SK-N-SH (cell line): ENCODE results near the gene ARHGAP42. TPM values are rescaled to one million over a fixed set of nuclear protein-coding genes. Genes with fewer than 3 reads are reported as not detected.

Source experiments
- CTCF ChIA-PET: fragments of 300-600, 350-600 bp; formaldehyde crosslinking; extraction: SDS; loops from one replicate; lab custom pipeline; 2021; lab: Yijun Ruan, JAX
- POLR2A ChIA-PET: fragments of 350-600 bp; sonication (Branson Sonifier 250); formaldehyde crosslinking; extraction: SDS; loops from one replicate; lab custom pipeline; 2020; ENCODE audit warnings: antibody characterized with exemption, inconsistent platforms; lab: Yijun Ruan, JAX
- DNase-seq: peaks from one replicate; pipeline ENCODE4 v3.0.0; 2012
- H2AFZ ChIP-seq: fragments of 200-600 bp; sonication (generic); 2 replicates; pipeline ENCODE4 v1.8.1; 2016; ENCODE audit warnings: antibody characterized with exemption, mild to moderate bottlenecking, low read depth
- H3F3A ChIP-seq: fragments of 200-600 bp; sonication (generic); replicated peaks from 2 replicates; pipeline ENCODE3; 2016; ENCODE audit warnings: antibody characterized with exemption, mild to moderate bottlenecking; ENCODE audit not compliant: insufficient read depth
- H3K27ac ChIP-seq, 2 experiments: fragments of 200-500 bp in 1 of 2; fragments of 200-600 bp in 1 of 2; sonication (Bioruptor generic) in 1 of 2; sonication (generic), shearing (Covaris generic) in 1 of 2; 2 replicates each; pipeline versions ENCODE4 v1.5.1 to v1.6.1; 2014 to 2016; ENCODE audit warnings: low read depth in 2 of 2, inconsistent platforms in 1 of 2, low read length in 1 of 2, mild to moderate bottlenecking in 1 of 2, mixed read lengths in 1 of 2
- H3K27me3 ChIP-seq: fragments of 200-600 bp; sonication (generic), shearing (Covaris generic); 2 replicates; pipeline ENCODE4 v1.6.1; 2016; ENCODE audit warnings: mixed run types; ENCODE audit not compliant: insufficient read depth
- H3K36me3 ChIP-seq, 2 experiments: fragments of 200-500 bp in 1 of 2; fragments of 200-600 bp in 1 of 2; sonication (Bioruptor generic) in 1 of 2; sonication (generic) in 1 of 2; replicated peaks in 1 of 2; 2 replicates each; pipeline versions ENCODE3 to v1.5.1; 2014 to 2016; ENCODE audit warnings: low read length in 1 of 2, mild to moderate bottlenecking in 1 of 2; ENCODE audit not compliant: insufficient read depth in 2 of 2, control insufficient read depth in 1 of 2
- H3K4me1 ChIP-seq, 2 experiments: fragments of 200-500 bp in 1 of 2; fragments of 200-600 bp in 1 of 2; sonication (Bioruptor generic) in 1 of 2; sonication (generic), shearing (Covaris generic) in 1 of 2; 2 replicates each; pipeline versions ENCODE4 v1.5.1 to v1.6.1; 2014 to 2016; ENCODE audit warnings: low read depth in 1 of 2, low read length in 1 of 2, mixed run types in 1 of 2; ENCODE audit not compliant: insufficient read depth in 2 of 2, control insufficient read depth in 1 of 2
- H3K4me2 ChIP-seq: fragments of 200-600 bp; sonication (generic), shearing (Covaris generic); 2 replicates; pipeline ENCODE4 v1.6.1; 2017; ENCODE audit warnings: mixed run types
- H3K4me3 ChIP-seq, 2 experiments: fragments of 200-500 bp in 1 of 2; fragments of 200-600 bp in 1 of 2; sonication (Bioruptor generic) in 1 of 2; sonication (generic), shearing (Covaris generic) in 1 of 2; 2 replicates each; pipeline versions ENCODE4 v1.5.1 to v1.8.1; 2014 to 2016; ENCODE audit warnings: low read depth in 2 of 2, inconsistent platforms in 1 of 2, low read length in 1 of 2, mild to moderate bottlenecking in 1 of 2, mixed read lengths in 1 of 2, moderate library complexity in 1 of 2
- H3K79me2 ChIP-seq: fragments of 200-600 bp; sonication (generic); 2 replicates; pipeline ENCODE4 v1.8.1; 2017; ENCODE audit warnings: mild to moderate bottlenecking; ENCODE audit not compliant: insufficient read depth
- H3K9ac ChIP-seq: fragments of 200-600 bp; sonication (generic); 2 replicates; pipeline ENCODE4 v1.6.1; 2017; ENCODE audit warnings: mixed run types
- H3K9me2 ChIP-seq: fragments of 200-600 bp; sonication (generic); 2 replicates; pipeline ENCODE4 v1.6.1; 2017; ENCODE audit warnings: mixed run types
- H3K9me3 ChIP-seq: fragments of 200-600 bp; sonication (generic); 2 replicates; pipeline ENCODE4 v1.6.1; 2017; ENCODE audit warnings: mixed run types, mild to moderate bottlenecking, moderate library complexity
- H4K20me1 ChIP-seq: fragments of 200-600 bp; sonication (generic); 2 replicates; pipeline ENCODE4 v1.6.1; 2017; ENCODE audit warnings: mild to moderate bottlenecking, mixed run types; ENCODE audit not compliant: insufficient read depth
- CHD2 ChIP-seq: fragments of 150-350 bp; IDR thresholded peaks from 2 replicates; pipeline ENCODE4 v1.6.1; 2018; ENCODE audit warnings: low read length; ENCODE audit not compliant: partially characterized antibody
- GATA2 ChIP-seq: sonication (generic); formaldehyde crosslinking; IDR thresholded peaks from 2 replicates; pipeline ENCODE4 v1.5.0; 2020; ENCODE audit warnings: mild to moderate bottlenecking, missing genetic modification reagents
- MEF2A ChIP-seq: IDR thresholded peaks from 2 replicates; pipeline ENCODE4 v1.4.0; 2012; ENCODE audit warnings: low read depth, borderline replicate concordance
- MXI1 ChIP-seq: IDR thresholded peaks from 2 replicates; pipeline ENCODE4 v1.6.1; 2012; ENCODE audit warnings: mild to moderate bottlenecking, low read depth, low read length, improper control_type of control experiment
- PBX3 ChIP-seq: IDR thresholded peaks from 2 replicates; pipeline ENCODE4; 2012
- RAD21 ChIP-seq: IDR thresholded peaks from 2 replicates; pipeline ENCODE4 v1.6.1; 2012; ENCODE audit warnings: mild to moderate bottlenecking, low read length
- REST ChIP-seq: IDR thresholded peaks from 2 replicates; pipeline ENCODE4 v1.6.1; 2012; ENCODE audit warnings: mild to moderate bottlenecking, low read depth, low read length, moderate library complexity
- RXRA ChIP-seq: IDR thresholded peaks from 2 replicates; pipeline ENCODE4 v1.4.0; 2012; ENCODE audit warnings: low read depth, mild to moderate bottlenecking, borderline replicate concordance
- SIN3A ChIP-seq: IDR thresholded peaks from 2 replicates; pipeline ENCODE4 v1.6.1; 2012; ENCODE audit warnings: low read depth, mild to moderate bottlenecking, low read length, moderate library complexity, borderline replicate concordance
- SMC3 ChIP-seq: IDR thresholded peaks from 2 replicates; pipeline ENCODE4 v1.6.1; 2012; ENCODE audit warnings: low read depth, low read length, improper control_type of control experiment
- TAF1 ChIP-seq: IDR thresholded peaks from 2 replicates; pipeline ENCODE4 v1.6.1; 2012; ENCODE audit warnings: low read depth, mild to moderate bottlenecking, low read length, moderate library complexity, borderline replicate concordance
- TCF12 ChIP-seq: IDR thresholded peaks from 2 replicates; pipeline ENCODE4 v1.4.0; 2012
- YY1 ChIP-seq: IDR thresholded peaks from 2 replicates; pipeline ENCODE4 v1.4.0; 2012; ENCODE audit warnings: low read depth, mild to moderate bottlenecking
- WGBS: methylation state at CpG from one replicate; pipeline ENCODE4 v1.1.6; 2017; ENCODE audit warnings: low lambda C conversion rate; 5-methylcytosine and 5-hydroxymethylcytosine counted together
- polyA plus RNA-seq, 3 experiments: library from polyadenylated mRNA; depleted of rRNA; stranded (reverse); fragments of >200 nt; gene quantifications; 2 replicates each; pipeline ENCODE4 v1.2.3, GENCODE V29; 2012

The ARHGAP42 gene
- polyA plus RNA-seq, 1 of the 3 experiments (the other 2 are of a cell fraction), result 0.02 TPM

- no peak for TF ChIP-seq CHD2
These were observed 134.1 kb downstream of the ARHGAP42 start (continued) for GRCh38 chr11:100821198-100821597.

GRCh38 chr11:100823360-100823759 lies 136.3 kb downstream of the ARHGAP42 start:
- ChIA-PET POLR2A (no interaction called here), CTCF (interaction anchor here (0.9 kb wide), 1 partner anchor 247 kb away, joined by 3 read pairs; no protein-coding TSS in a partner anchor)
- no peak overlapping the region for H3K9ac ChIP-seq
- no peaks in the 10 kb centered on the region for H4K20me1 ChIP-seq
- H3K9me2 ChIP-seq, result no peaks in the 10 kb centered on the region
- DNase-seq, result no peak
- no peaks in the 10 kb centered on the region for H3K9me3 ChIP-seq
- no peak overlapping the region for H2AFZ ChIP-seq
- no peaks in the 10 kb centered on the region for H3F3A ChIP-seq
- H3K36me3 ChIP-seq, result no peaks in the 10 kb centered on the region
- no peak overlapping the region for H3K4me3 ChIP-seq
- H3K4me2 ChIP-seq, result no peak overlapping the region
- no peaks in the 10 kb centered on the region for H3K79me2 ChIP-seq
- no peaks in the 10 kb centered on the region; the same call in 1 of the 2 replicates for H3K27me3 ChIP-seq
- no peak overlapping the region for H3K27ac ChIP-seq
- TF ChIP-seq YY1 (no peak), SMC3 (no peak), MEF2A (no peak), TCF12 (no peak), RAD21 (no peak), TAF1 (no peak), MXI1 (no peak), PBX3 (no peak), GATA2 (CRISPR knock-in tag) (no peak), RXRA (no peak), REST (no peak), SIN3A (no peak)
- TF ChIP-seq, all 33 proteins: peak for 0
- 4% methylated on average over 1 of the region's 1 CpG for WGBS
- no peaks in the 10 kb centered on the region; a peak in 1 of 4 replicates for H3K4me1 ChIP-seq
